ENCODE data around the gene C3orf18. TPM values are rescaled to one million over a fixed set of nuclear protein-coding genes. Genes with fewer than 3 reads are reported as not detected.

C3orf18 gene
- total RNA-seq, 1 donor from 2014 or later = 7.2 TPM

DNA sequence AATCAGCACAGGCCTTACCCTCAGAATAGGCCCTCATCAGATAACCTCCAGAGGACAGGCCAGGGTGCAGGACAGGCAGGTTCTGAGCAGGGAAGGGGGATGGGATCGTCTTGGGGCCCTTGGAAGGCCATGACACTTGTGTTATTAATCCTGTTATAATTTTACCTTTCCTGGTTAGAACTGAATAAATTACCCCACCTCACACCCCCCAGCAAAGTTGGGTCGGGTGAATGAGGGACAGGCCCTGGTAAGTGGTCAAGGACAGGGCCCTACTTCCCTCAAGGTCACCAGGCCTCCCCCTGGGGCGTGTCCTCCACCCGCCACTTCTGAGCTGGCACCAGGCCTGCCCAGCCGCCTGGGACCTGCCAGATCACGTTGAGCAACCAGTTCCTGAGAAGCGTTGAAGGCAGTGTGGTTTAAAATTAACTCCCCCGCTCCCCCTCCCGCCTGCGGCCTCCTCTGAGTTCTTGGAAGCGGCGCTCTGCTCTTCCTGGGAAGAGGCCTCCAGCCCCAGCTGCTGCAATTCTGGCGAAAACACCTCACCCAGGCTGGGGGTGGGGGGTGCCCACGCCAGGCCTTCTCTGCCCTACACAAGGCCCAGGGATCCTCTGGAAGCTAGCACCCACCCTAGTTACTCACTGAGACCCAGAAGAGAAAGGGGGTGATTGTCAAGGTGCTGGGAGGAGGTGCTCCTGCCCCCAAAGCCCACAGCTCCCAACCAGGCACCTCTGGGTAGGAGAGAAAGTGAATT lies 33.5 kb upstream of the C3orf18 start:
- H4K20me1 ChIP-seq (ENCODE audit: insufficient read depth, low read length) = no peaks in the 10 kb centered on the region
- H3K79me2 ChIP-seq (ENCODE audit: insufficient read depth, low read length) = no peaks in the 10 kb centered on the region
- H3K4me3 ChIP-seq (ENCODE audit: insufficient read depth, low read depth, low read length) = peak overlapping the region; percentile 21
- H2AFZ ChIP-seq (ENCODE audit: low read depth, low read length) = peak overlapping the region; percentile 62
- peak overlapping the region; percentile 80 for H3K9ac ChIP-seq (ENCODE audit: low read length)
- no peaks in the 10 kb centered on the region for H3K9me3 ChIP-seq (ENCODE audit: insufficient read depth, low read depth, low read length)
- DNase-seq (ENCODE audit: low read depth) (peak; percentile 94), FAIRE-seq (no peak)
- H3K36me3 ChIP-seq (ENCODE audit: insufficient read depth, low read length) = no peaks in the 10 kb centered on the region
- no peaks in the 10 kb centered on the region for H3K27me3 ChIP-seq (ENCODE audit: insufficient read depth, low read length)
- Mint-ChIP-seq H3K36me3 (ENCODE audit: low read depth, unreplicated experiment) (no peaks in the 10 kb centered on the region), H3K4me3 (ENCODE audit: unreplicated experiment) (no peak overlapping the region), H3K27ac (ENCODE audit: unreplicated experiment) (peak overlapping the region; percentile 79), H3K27me3 (ENCODE audit: low read depth, unreplicated experiment) (peaks cover 28% of the 10 kb centered on the region), H3K9me3 (ENCODE audit: unreplicated experiment) (no peaks in the 10 kb centered on the region), H3K4me1 (ENCODE audit: low read depth, unreplicated experiment) (peaks cover 13% of the 10 kb centered on the region)
- peak overlapping the region; percentile 92 for H3K27ac ChIP-seq (ENCODE audit: low read depth, low read length)
- H3K4me1 ChIP-seq (ENCODE audit: insufficient read depth, low read length) = peaks cover 18% of the 10 kb centered on the region
- H3K4me2 ChIP-seq (ENCODE audit: low read length) = peak overlapping the region; percentile 81
- TF ChIP-seq CTCF (IDR thresholded peaks at IDR 0.05; ENCODE audit: insufficient read depth, low read depth, low read length) (no peak), EZH2 (IDR thresholded peaks at IDR 0.05; ENCODE audit: insufficient read depth, low read length) (no peak)

- DNase-seq (ENCODE audit: low read depth) = no peak
- no peak overlapping the region for H3K4me3 ChIP-seq (ENCODE audit: insufficient read depth, low read depth, low read length)
- H3K36me3 Mint-ChIP-seq (ENCODE audit: low read depth, unreplicated experiment) = no peaks in the 10 kb centered on the region
- no peaks in the 10 kb centered on the region for H3K36me3 ChIP-seq (ENCODE audit: insufficient read depth, low read length)
- H3K27ac ChIP-seq (ENCODE audit: low read depth, low read length) = no peak overlapping the region
- peak overlapping the region; percentile 81 for H3K4me2 ChIP-seq (ENCODE audit: low read length)
- TF ChIP-seq CTCF (IDR thresholded peaks at IDR 0.05; ENCODE audit: insufficient read depth, low read depth, low read length) (no peak), EZH2 (IDR thresholded peaks at IDR 0.05; ENCODE audit: insufficient read depth, low read length) (no peak)
- FAIRE-seq = no peak
- H3K4me3 Mint-ChIP-seq (ENCODE audit: unreplicated experiment) = no peak overlapping the region
- H3K27me3 ChIP-seq (ENCODE audit: insufficient read depth, low read length) = no peaks in the 10 kb centered on the region
- H3K27me3 Mint-ChIP-seq (ENCODE audit: low read depth, unreplicated experiment) = peaks cover 22% of the 10 kb centered on the region
- H2AFZ ChIP-seq (ENCODE audit: low read depth, low read length) = no peak overlapping the region
- H3K79me2 ChIP-seq (ENCODE audit: insufficient read depth, low read length) = no peaks in the 10 kb centered on the region
- H3K9ac ChIP-seq (ENCODE audit: low read length) = peak overlapping the region; percentile 80
- peaks cover 18% of the 10 kb centered on the region for H3K4me1 ChIP-seq (ENCODE audit: insufficient read depth, low read length)
- H3K9me3 ChIP-seq (ENCODE audit: insufficient read depth, low read depth, low read length) = no peaks in the 10 kb centered on the region
- no peak overlapping the region for H3K27ac Mint-ChIP-seq (ENCODE audit: unreplicated experiment)
- H3K4me1 Mint-ChIP-seq (ENCODE audit: low read depth, unreplicated experiment) = peaks cover 13% of the 10 kb centered on the region
- no peaks in the 10 kb centered on the region for H4K20me1 ChIP-seq (ENCODE audit: insufficient read depth, low read length)
- H3K9me3 Mint-ChIP-seq (ENCODE audit: unreplicated experiment) = no peaks in the 10 kb centered on the region
Measured at GRCh38 chr3:50600141-50600753, 32.7 kb upstream of the C3orf18 start.

- H3K27ac ChIP-seq (ENCODE audit: low read depth, low read length) = no peak overlapping the region
- H3K27ac Mint-ChIP-seq (ENCODE audit: unreplicated experiment) = no peak overlapping the region
Measured at GRCh38 chr3:50599716-50600118, 32.2 kb upstream of the C3orf18 start.

More at GRCh38 chr3:50599716-50600118, 32.2 kb upstream of the C3orf18 start:
- no peaks in the 10 kb centered on the region for H3K9me3 Mint-ChIP-seq (ENCODE audit: unreplicated experiment)
- Histone ChIP-seq H2AFZ (ENCODE audit: low read depth, low read length) (no peak overlapping the region), H3K9ac (ENCODE audit: low read length) (no peak overlapping the region), H3K27me3 (ENCODE audit: insufficient read depth, low read length) (no peaks in the 10 kb centered on the region), H4K20me1 (ENCODE audit: insufficient read depth, low read length) (no peaks in the 10 kb centered on the region), H3K4me3 (ENCODE audit: insufficient read depth, low read depth, low read length) (no peak overlapping the region), H3K36me3 (ENCODE audit: insufficient read depth, low read length) (no peaks in the 10 kb centered on the region), H3K79me2 (ENCODE audit: insufficient read depth, low read length) (no peaks in the 10 kb centered on the region), H3K9me3 (ENCODE audit: insufficient read depth, low read depth, low read length) (no peaks in the 10 kb centered on the region), H3K4me2 (ENCODE audit: low read length) (no peak overlapping the region), H3K4me1 (ENCODE audit: insufficient read depth, low read length) (peaks cover 18% of the 10 kb centered on the region)
- no peak overlapping the region for H3K4me3 Mint-ChIP-seq (ENCODE audit: unreplicated experiment)
- DNase-seq (ENCODE audit: low read depth) = no peak
- H3K27me3 Mint-ChIP-seq (ENCODE audit: low read depth, unreplicated experiment) = peaks cover 25% of the 10 kb centered on the region
- no peak for TF ChIP-seq EZH2 (IDR thresholded peaks at IDR 0.05; ENCODE audit: insufficient read depth, low read length)
- no peak for TF ChIP-seq CTCF (IDR thresholded peaks at IDR 0.05; ENCODE audit: insufficient read depth, low read depth, low read length)
- FAIRE-seq = no peak
- H3K4me1 Mint-ChIP-seq (ENCODE audit: low read depth, unreplicated experiment) = peaks cover 13% of the 10 kb centered on the region
- no peaks in the 10 kb centered on the region for H3K36me3 Mint-ChIP-seq (ENCODE audit: low read depth, unreplicated experiment)
